DMS114 treated with DMSO at 0.1 percent for 48 hours (cell line): ENCODE results near the gene OSTN.
"Not testable (repeated sequence)": the region's sequence is repeated elsewhere in the genome, so short reads cannot be mapped to it uniquely, and the experiment has no call there.

Experiments used
- DNase-seq: peaks from one replicate; lab custom pipeline; 2025; ENCODE audit not compliant: unreplicated experiment; lab: John Stamatoyannopoulos, UW

OSTN gene

GRCh38 chr3:191234216-191234615 is 35.2 kb downstream of the OSTN start:
- DNase-seq = no peak

- DNase-seq = no peak
Observed at GRCh38 chr3:191235331-191236314, 36.6 kb downstream of the OSTN start.

- DNase-seq = no peak
Observed at GRCh38 chr3:191236646-191237045, 37.6 kb downstream of the OSTN start.

- no peak for DNase-seq
Observed at GRCh38 chr3:191237047-191237882, 38.2 kb downstream of the OSTN start.

- no peak for DNase-seq
Observed at GRCh38 chr3:191238321-191238817, 39.3 kb downstream of the OSTN start.

- no peak for DNase-seq
Observed at GRCh38 chr3:191239407-191240031, 40.5 kb downstream of the OSTN start.

GRCh38 chr3:191240486-191240885 is 41.4 kb downstream of the OSTN start:
- no peak for DNase-seq

GRCh38 chr3:191244242-191244867 is 45.3 kb downstream of the OSTN start:
- peak; percentile 11 for DNase-seq

GRCh38 chr3:191246034-191246433 is 47.0 kb downstream of the OSTN start:
- not testable (repeated sequence) for DNase-seq

GRCh38 chr3:191246630-191247029 is 47.6 kb downstream of the OSTN start:
- no peak for DNase-seq

- DNase-seq = no peak
Observed at GRCh38 chr3:191253089-191253799, 54.2 kb downstream of the OSTN start.

- DNase-seq = no peak
Observed at GRCh38 chr3:191254098-191254873, 55.2 kb downstream of the OSTN start.

- DNase-seq = no peak
Observed at GRCh38 chr3:191255156-191255555, 56.1 kb downstream of the OSTN start.

GRCh38 chr3:191256405-191256804 is 57.4 kb downstream of the OSTN start:
- no peak for DNase-seq

- DNase-seq = no peak
Observed at GRCh38 chr3:191257286-191257685, 58.2 kb downstream of the OSTN start.

- no peak for DNase-seq
Observed at GRCh38 chr3:191259486-191259885, 60.4 kb downstream of the OSTN start.

- DNase-seq = no peak
Observed at GRCh38 chr3:191260431-191261303, 61.6 kb downstream of the OSTN start.

GRCh38 chr3:191261304-191261638 is 62.2 kb downstream of the OSTN start:
- DNase-seq = no peak
